ENCODE measurements around the gene CPSF3. TPM values are rescaled to one million over a fixed set of nuclear protein-coding genes. Genes with fewer than 3 reads are reported as not detected.

The CPSF3 gene
- total and polyA plus RNA-seq, 2 of the 8 experiments (the other 6 are each of a cell fraction or from before 2014, with no cell fraction given) = 44.5 to 93.3 TPM

DNA sequence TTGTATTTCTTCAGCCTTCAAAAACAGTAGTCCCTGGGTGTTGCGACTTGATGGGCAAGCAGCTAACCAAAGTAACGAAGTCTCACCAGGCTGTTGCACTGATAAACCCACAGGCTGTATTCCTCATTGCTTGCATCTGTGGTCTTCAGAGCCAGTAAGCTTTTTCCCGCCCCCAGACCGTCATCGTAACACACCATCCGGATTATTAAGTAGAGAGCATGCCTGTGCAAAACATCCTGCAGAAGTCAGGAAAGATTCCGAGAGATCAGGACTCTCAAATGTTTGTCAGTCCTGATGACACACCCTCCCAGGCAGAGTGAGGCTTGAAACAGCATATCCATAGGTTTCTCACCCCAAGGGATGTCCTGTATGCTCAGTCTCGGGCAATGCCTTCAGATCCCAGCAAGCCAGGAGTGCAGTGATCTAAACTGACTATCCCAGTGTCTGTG lies 16.1 kb upstream of the CPSF3 start:
- FAIRE-seq = no peak
- Histone ChIP-seq H4K8ac (ENCODE audit: extremely low read depth, insufficient read depth, low read length) (no peak overlapping the region), H3K27me3 (replicated peaks in 1 of 4; ENCODE audit: control insufficient read depth in 3 of 4, extremely low read depth in 1 of 4, insufficient read depth in 3 of 4, low read length in 3 of 4) (no peaks in the 10 kb centered on the region), H3K4ac (replicated peaks; ENCODE audit: insufficient read length, low read depth, low read length) (no peak overlapping the region), H3K56ac (replicated peaks; ENCODE audit: insufficient read length, low read depth, low read length) (no peak overlapping the region), H3K9ac (replicated peaks in 1 of 4; ENCODE audit: extremely low read depth in 1 of 4, low read depth in 3 of 4, low read length in 3 of 4) (no peak overlapping the region), H3K79me2 (ENCODE audit: control insufficient read depth in 1 of 2, insufficient read depth in 2 of 2, low read length in 2 of 2) (no peaks in the 10 kb centered on the region), H3K18ac (ENCODE audit: extremely low read depth, low read length) (no peak overlapping the region), H2AFZ (ENCODE audit: low read length) (no peak overlapping the region), H3K23ac (ENCODE audit: insufficient read length) (no peak overlapping the region), H2BK12ac (ENCODE audit: low read depth, low read length) (no peak overlapping the region), H3K79me1 (ENCODE audit: low read depth, low read length) (no peaks in the 10 kb centered on the region), H3K36me3 (ENCODE audit: control insufficient read depth in 2 of 4, insufficient read depth in 4 of 4, low read length in 3 of 4) (peaks cover 0 to 3% (median 0%) of the 10 kb centered on the region in 4 experiments; a peak in 4 of 8 replicates), H4K91ac (replicated peaks; ENCODE audit: insufficient read length, low read length) (no peak overlapping the region), H2BK15ac (ENCODE audit: low read length) (no peak overlapping the region), H2BK5ac (ENCODE audit: low read depth, low read length) (no peak overlapping the region), H4K20me1 (replicated peaks in 1 of 2; ENCODE audit: control insufficient read depth in 1 of 2, insufficient read depth in 2 of 2, low read length in 2 of 2) (no peaks in the 10 kb centered on the region), H3K9me3 (ENCODE audit: insufficient read depth in 2 of 2, low read depth in 1 of 2, low read length in 1 of 2) (no peaks in the 10 kb centered on the region), H4K5ac (ENCODE audit: insufficient read length, low read depth, low read length) (no peak overlapping the region), H3K27ac (ENCODE audit: low read depth, low read length) (no peak overlapping the region), H2BK120ac (replicated peaks; ENCODE audit: low read depth, low read length) (no peak overlapping the region), H3K4me2 (ENCODE audit: insufficient read depth in 1 of 2, low read depth in 2 of 2, low read length in 2 of 2) (no peak overlapping the region), H3K23me2 (ENCODE audit: low read depth, low read length) (no peaks in the 10 kb centered on the region), H3K4me1 (replicated peaks in 1 of 4; ENCODE audit: control insufficient read depth in 3 of 4, insufficient read depth in 4 of 4, low read length in 3 of 4) (no peaks in the 10 kb centered on the region), H3K4me3 (ENCODE audit: extremely low read depth in 1 of 4, insufficient read depth in 2 of 4, low read depth in 3 of 4, low read length in 4 of 4) (no peak overlapping the region), H3K14ac (ENCODE audit: insufficient read length) (no peak overlapping the region), H2AK5ac (ENCODE audit: low read depth, low read length) (no peak overlapping the region), H2BK20ac (ENCODE audit: low read length) (no peak overlapping the region)
- no peak for DNase-seq (ENCODE audit: low read depth in 1 of 2, low spot score in 2 of 2)
- POLR2A ChIA-PET (ENCODE audit: partially characterized antibody) = interaction anchor here (0.8 to 0.9 kb wide), 2 partner anchors 23 to 223 kb away, joined by 3 read pairs; partner anchors contain the start of gene YWHAQ
- no peak for TF ChIP-seq CBX8 (IDR thresholded peaks at IDR 0.05; ENCODE audit: borderline replicate concordance, low read depth, low read length)
- no peak for TF ChIP-seq CBX5 (IDR thresholded peaks at IDR 0.05; ENCODE audit: low read depth, low read length)
- no peak for TF ChIP-seq BRCA1 (IDR thresholded peaks at IDR 0.05; ENCODE audit: low read depth, low read length)
- TF ChIP-seq YY1 (IDR thresholded peaks at IDR 0.05; ENCODE audit: low read depth, low read length) = no peak
- TF ChIP-seq TEAD4 (IDR thresholded peaks at IDR 0.05; ENCODE audit: low read depth, low read length) = no peak
- TF ChIP-seq BCL11A (IDR thresholded peaks at IDR 0.05; ENCODE audit: low read depth in 2 of 2, low read length in 2 of 2) = no peak
- TF ChIP-seq CHD2 (IDR thresholded peaks at IDR 0.05; ENCODE audit: low read length) = no peak
- no peak for TF ChIP-seq POLR2AphosphoS5 (IDR thresholded peaks at IDR 0.05; ENCODE audit: low read depth, low read length)
- no peak for TF ChIP-seq CREB1 (IDR thresholded peaks at IDR 0.05)
- no peak for TF ChIP-seq CHD1 (IDR thresholded peaks at IDR 0.05; ENCODE audit: low read depth, low read length)
- CTCF ChIA-PET (ENCODE audit: partially characterized antibody) = interaction anchor here (1.7 kb wide), 1 partner anchor 9 kb away, joined by 4 read pairs; no protein-coding TSS in a partner anchor
- 95% methylated on average over 8 of the region's 8 CpGs; no CpG with 5 or more reads in 1 of the 2 experiments for WGBS, 2 experiments (ENCODE audit: extremely low coverage in 1 of 2, insufficient coverage in 1 of 2, insufficient read length in 1 of 2, insufficient replicate concordance in 2 of 2, low coverage in 1 of 2, low lambda C conversion rate in 2 of 2, missing lambda C conversion rate in 1 of 2)
